Measurements from ENCODE around the gene TBX5. TPM values are rescaled to one million over a fixed set of nuclear protein-coding genes. Genes with fewer than 3 reads are reported as not detected.

TBX5 gene
- total RNA-seq, 1 donor from 2014 or later: not detected

GRCh38 chr12:114339626-114340025, 66.3 kb downstream of the TBX5 start:
- Mint-ChIP-seq H3K9me3 (no peaks in the 10 kb centered on the region), H3K4me1 (peaks cover 4% of the 10 kb centered on the region), H3K36me3 (ENCODE audit: low read depth) (no peaks in the 10 kb centered on the region), H3K27me3 (ENCODE audit: low read depth) (peaks cover 59% of the 10 kb centered on the region), H3K4me3 (no peak overlapping the region), H3K27ac (ENCODE audit: unreplicated experiment) (no peak overlapping the region)
- TF ChIP-seq CTCF (conservative IDR thresholded peaks at IDR 0.05): no peak
- DNase-seq (ENCODE audit: low read depth, low spot score): no peak

GRCh38 chr12:114335607-114336006, 70.3 kb downstream of the TBX5 start:
- no peak overlapping the region for H3K4me3 Mint-ChIP-seq
- H3K27ac Mint-ChIP-seq (ENCODE audit: unreplicated experiment): no peak overlapping the region
- DNase-seq (ENCODE audit: low read depth, low spot score): no peak
- peaks cover 4% of the 10 kb centered on the region for H3K4me1 Mint-ChIP-seq
- no peaks in the 10 kb centered on the region for H3K36me3 Mint-ChIP-seq (ENCODE audit: low read depth)
- peaks cover 36% of the 10 kb centered on the region for H3K27me3 Mint-ChIP-seq (ENCODE audit: low read depth)
- no peak for TF ChIP-seq CTCF (conservative IDR thresholded peaks at IDR 0.05)
- peaks cover 3% of the 10 kb centered on the region for H3K9me3 Mint-ChIP-seq

- Mint-ChIP-seq H3K9me3 (peaks cover 7% of the 10 kb centered on the region), H3K4me1 (peaks cover 4% of the 10 kb centered on the region), H3K4me3 (no peak overlapping the region), H3K27ac (ENCODE audit: unreplicated experiment) (no peak overlapping the region), H3K36me3 (ENCODE audit: low read depth) (no peaks in the 10 kb centered on the region), H3K27me3 (ENCODE audit: low read depth) (peaks cover 38% of the 10 kb centered on the region)
- DNase-seq (ENCODE audit: low read depth, low spot score): no peak
- no peak for TF ChIP-seq CTCF (conservative IDR thresholded peaks at IDR 0.05)
Observed at GRCh38 chr12:114334395-114334794, 71.5 kb downstream of the TBX5 start.

GRCh38 chr12:114328292-114328691, 77.7 kb downstream of the TBX5 start:
- TF ChIP-seq CTCF (conservative IDR thresholded peaks at IDR 0.05): no peak
- DNase-seq (ENCODE audit: low read depth, low spot score): no peak
- H3K36me3 Mint-ChIP-seq (ENCODE audit: low read depth): no peaks in the 10 kb centered on the region
- peaks cover 63% of the 10 kb centered on the region for H3K27me3 Mint-ChIP-seq (ENCODE audit: low read depth)
- H3K4me3 Mint-ChIP-seq: no peak overlapping the region
- peaks cover 7% of the 10 kb centered on the region for H3K9me3 Mint-ChIP-seq
- H3K27ac Mint-ChIP-seq (ENCODE audit: unreplicated experiment): no peak overlapping the region
- H3K4me1 Mint-ChIP-seq: no peaks in the 10 kb centered on the region

GRCh38 chr12:114327765-114328164, 78.2 kb downstream of the TBX5 start:
- TF ChIP-seq CTCF (conservative IDR thresholded peaks at IDR 0.05): no peak
- Mint-ChIP-seq H3K9me3 (peaks cover 7% of the 10 kb centered on the region), H3K27ac (ENCODE audit: unreplicated experiment) (no peak overlapping the region), H3K27me3 (ENCODE audit: low read depth) (peaks cover 65% of the 10 kb centered on the region), H3K36me3 (ENCODE audit: low read depth) (no peaks in the 10 kb centered on the region), H3K4me1 (no peaks in the 10 kb centered on the region), H3K4me3 (no peak overlapping the region)
- DNase-seq (ENCODE audit: low read depth, low spot score): no peak

- Mint-ChIP-seq H3K4me3 (no peak overlapping the region), H3K36me3 (ENCODE audit: low read depth) (no peaks in the 10 kb centered on the region), H3K9me3 (no peaks in the 10 kb centered on the region), H3K4me1 (no peaks in the 10 kb centered on the region), H3K27me3 (ENCODE audit: low read depth) (peaks cover 46% of the 10 kb centered on the region), H3K27ac (ENCODE audit: unreplicated experiment) (no peak overlapping the region)
- DNase-seq (ENCODE audit: low read depth, low spot score): no peak
- no peak for TF ChIP-seq CTCF (conservative IDR thresholded peaks at IDR 0.05)
Observed at GRCh38 chr12:114321524-114321923, 84.4 kb downstream of the TBX5 start.

Measured in neural crest cell (in vitro differentiated cells).